Stimulated activated naive CD8-positive, alpha-beta T cell treated with anti-CD3 and anti-CD28 coated beads, Interleukin-15, Interleukin-2, amounts not matched to agents 100 ng/mL and 50 ng/mL, for 24 hours (primary cell): Measurements from ENCODE around the gene ISOC1.

Source experiments
- H3K27ac Mint-ChIP-seq: one replicate; pipeline ENCODE4 v1.8.0; 2021; ENCODE audit warnings: mild to moderate bottlenecking, mixed read lengths
- H3K27me3 Mint-ChIP-seq: one replicate; pipeline ENCODE4 v1.8.0; 2021; ENCODE audit warnings: mixed read lengths
- H3K36me3 Mint-ChIP-seq: one replicate; pipeline ENCODE4 v1.8.0; 2021; ENCODE audit warnings: low read depth, mixed read lengths
- H3K4me1 Mint-ChIP-seq: one replicate; pipeline ENCODE4 v1.8.0; 2021; ENCODE audit warnings: low read depth, mixed read lengths
- H3K4me3 Mint-ChIP-seq: one replicate; pipeline ENCODE4 v1.8.0; 2021; ENCODE audit warnings: mild to moderate bottlenecking, mixed read lengths
- H3K9me3 Mint-ChIP-seq: one replicate; pipeline ENCODE4 v1.8.0; 2021; ENCODE audit warnings: mixed read lengths

ISOC1 gene

GRCh38 chr5:129137637-129138036 lies 43.1 kb downstream of the ISOC1 start:
- H3K27ac Mint-ChIP-seq = no peak overlapping the region
- no peaks in the 10 kb centered on the region for H3K4me1 Mint-ChIP-seq
- no peaks in the 10 kb centered on the region for H3K36me3 Mint-ChIP-seq
- H3K27me3 Mint-ChIP-seq = no peaks in the 10 kb centered on the region
- H3K9me3 Mint-ChIP-seq = no peaks in the 10 kb centered on the region
- H3K4me3 Mint-ChIP-seq = no peak overlapping the region

- H3K9me3 Mint-ChIP-seq = no peaks in the 10 kb centered on the region
- H3K4me1 Mint-ChIP-seq = no peaks in the 10 kb centered on the region
- H3K27ac Mint-ChIP-seq = no peak overlapping the region
- H3K4me3 Mint-ChIP-seq = no peak overlapping the region
- H3K36me3 Mint-ChIP-seq = no peaks in the 10 kb centered on the region
- no peaks in the 10 kb centered on the region for H3K27me3 Mint-ChIP-seq
These were observed 46.5 kb downstream of the ISOC1 start for GRCh38 chr5:129141078-129141477.

- no peak overlapping the region for H3K4me3 Mint-ChIP-seq
- no peaks in the 10 kb centered on the region for H3K27me3 Mint-ChIP-seq
- H3K4me1 Mint-ChIP-seq = no peaks in the 10 kb centered on the region
- H3K27ac Mint-ChIP-seq = no peak overlapping the region
- H3K36me3 Mint-ChIP-seq = no peaks in the 10 kb centered on the region
- no peaks in the 10 kb centered on the region for H3K9me3 Mint-ChIP-seq
These were observed 47.1 kb downstream of the ISOC1 start for GRCh38 chr5:129141696-129142095.

- Mint-ChIP-seq H3K4me1 (no peaks in the 10 kb centered on the region), H3K4me3 (no peak overlapping the region), H3K27ac (no peak overlapping the region), H3K36me3 (peaks cover 6% of the 10 kb centered on the region), H3K27me3 (no peaks in the 10 kb centered on the region), H3K9me3 (peaks cover 4% of the 10 kb centered on the region)
These were observed 61.3 kb downstream of the ISOC1 start for GRCh38 chr5:129155876-129156275.

GRCh38 chr5:129161830-129162229 lies 67.3 kb downstream of the ISOC1 start:
- H3K4me3 Mint-ChIP-seq = no peak overlapping the region

More at GRCh38 chr5:129161830-129162229, 67.3 kb downstream of the ISOC1 start:
- Mint-ChIP-seq H3K4me1 (no peaks in the 10 kb centered on the region), H3K27ac (no peak overlapping the region), H3K9me3 (peaks cover 24% of the 10 kb centered on the region), H3K36me3 (peaks cover 14% of the 10 kb centered on the region), H3K27me3 (no peaks in the 10 kb centered on the region)
